Psoas muscle (tissue), 8 donors: ENCODE results near the gene POLR2H. TPM values are rescaled to one million over a fixed set of nuclear protein-coding genes. Genes with fewer than 3 reads are reported as not detected.

ENCODE experiments used
- ATAC-seq, 4 donors: fragments of 200-7000 bp; cut with Tn5 transposase; one replicate each; pipeline ENCODE4 v1.9.1; 2020; ENCODE audit warnings: moderate library complexity in 3 of 4, mild to moderate bottlenecking in 2 of 4
- DNase-seq, 2 donors: peaks; one replicate each; pipeline ENCODE4 v3.0.0-alpha.2; 2020
- H3K27ac ChIP-seq: fragments of 200-600 bp; one replicate; pipeline ENCODE4 v1.8.0; 2022
- H3K27me3 ChIP-seq, 3 donors: fragments of 200-600 bp in 1 of 3; one replicate each; pipeline versions ENCODE4 v1.6.1 to v1.8.0; 2013 to 2022; ENCODE audit warnings: low read length in 2 of 3, mild to moderate bottlenecking in 2 of 3, moderate library complexity in 1 of 3; ENCODE audit not compliant: insufficient read depth in 3 of 3
- H3K36me3 ChIP-seq, 2 donors: fragments of 200-600 bp in 1 of 2; one replicate each; pipeline versions ENCODE4 v1.6.1 to v1.8.0; 2013 to 2022; ENCODE audit warnings: low read depth in 1 of 2, mild to moderate bottlenecking in 1 of 2, moderate library complexity in 1 of 2; ENCODE audit not compliant: insufficient read depth in 1 of 2
- H3K4me1 ChIP-seq: fragments of 200-600 bp; one replicate; pipeline ENCODE4 v1.8.0; 2022
- H3K4me3 ChIP-seq: fragments of 200-600 bp; one replicate; pipeline ENCODE4 v1.8.0; 2022; ENCODE audit warnings: mild to moderate bottlenecking
- H3K9me3 ChIP-seq: fragments of 200-600 bp; one replicate; pipeline ENCODE4 v1.8.0; 2022
- WGBS, 3 donors: extraction: QIAGEN DNeasy Blood & Tissue Kit; methylation state at CpG; one replicate each; pipeline versions ENCODE4 v1.1.6 to v1.1.7; 2013; 5-methylcytosine and 5-hydroxymethylcytosine counted together
- intact Hi-C, 2 donors: fragments of 100-400 bp; cut with DNase I; formaldehyde crosslinking; loops; one replicate each; pipeline versions ENCODE4 v1.11.0 to v1.14.2; 2022
- polyA plus RNA-seq, 3 donors: library from polyadenylated mRNA; stranded (reverse); fragments of 200-250 nt; gene quantifications; one replicate each; pipeline ENCODE4 v1.2.3, GENCODE V29; 2013
- total RNA-seq, 4 donors: library from RNA; stranded (reverse); fragmentation: NEBNext Ultra II Directional in 2 of 4; extraction: Animal tissue kit (Norgen Biotek cat#: 25700) in 2 of 4; gene quantifications; one replicate each; pipeline versions ENCODE4 v1.2.1 to v1.2.4, GENCODE V29; 2021 to 2023
- TF ChIP-seq, protein P1 (sequence below): fragments of 200-600 bp; IDR thresholded peaks from one replicate; pipeline ENCODE4 v1.8.0; 2022; ENCODE audit warnings: antibody characterized with exemption
- donor health status: healthy with polysubstance abuse.
- donor health status: DM: no; HTN: no; CAD: no; lungs with moderate emphysema.
- donor health status: Bipolar disorder and iron deficiency.
- donor health status: healthy.
- donor health status: DM: yes; HTN: yes; CAD: no.
- donor health status: DM: no; HTN: no; CAD: no.
- donor health status: DM: no; HTN: no; CAD: no.
- donor health status: DM: yes; HTN: yes; CAD: no.

Gene POLR2H
- total and polyA plus RNA-seq, 7 donors: 21.2 to 117 (median 33.2) TPM

DNA sequence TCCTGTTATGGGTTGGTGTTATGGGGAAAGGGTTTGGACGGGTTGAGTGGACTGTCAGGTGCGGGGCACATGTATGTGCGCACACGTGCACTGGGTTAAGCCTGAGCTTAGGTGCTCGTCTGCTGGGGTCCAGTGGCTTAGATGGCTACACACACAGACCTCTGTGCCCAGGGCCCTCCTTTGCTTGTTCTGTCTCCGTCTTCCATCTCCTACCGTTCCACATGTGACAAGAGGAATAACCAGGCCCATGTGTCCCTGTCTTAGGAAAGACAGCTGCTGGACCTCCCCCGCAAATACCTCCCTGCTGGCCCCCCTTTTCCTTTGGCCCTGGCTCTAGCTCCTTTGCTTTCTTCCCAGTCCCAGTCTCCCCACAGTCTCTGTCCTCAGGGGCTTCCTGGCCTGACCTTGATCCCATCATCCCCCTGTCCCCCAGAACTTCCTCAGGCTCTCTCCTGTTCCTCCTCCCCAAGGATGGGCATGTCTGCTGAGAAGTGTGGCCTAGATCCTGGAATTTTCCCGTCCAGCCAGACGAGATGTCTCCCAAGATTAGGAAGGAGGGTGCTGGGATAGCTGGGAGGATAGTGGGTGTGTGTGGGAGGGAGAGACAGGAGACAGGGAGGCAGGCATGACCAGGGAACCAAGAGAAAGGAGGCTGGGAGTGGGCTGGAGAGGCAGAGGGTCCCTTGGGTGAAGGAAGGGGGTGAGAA is 17.3 kb downstream of the POLR2H start:
- 62 to 73% (median 72%) methylated on average over 10 of the region's 10 CpGs for WGBS, 3 donors
- peak in 3 of 4 donors; percentile 23 to 48 (median 42) for ATAC-seq
- H3K27ac ChIP-seq: peak overlapping the region; percentile 77

DNA sequence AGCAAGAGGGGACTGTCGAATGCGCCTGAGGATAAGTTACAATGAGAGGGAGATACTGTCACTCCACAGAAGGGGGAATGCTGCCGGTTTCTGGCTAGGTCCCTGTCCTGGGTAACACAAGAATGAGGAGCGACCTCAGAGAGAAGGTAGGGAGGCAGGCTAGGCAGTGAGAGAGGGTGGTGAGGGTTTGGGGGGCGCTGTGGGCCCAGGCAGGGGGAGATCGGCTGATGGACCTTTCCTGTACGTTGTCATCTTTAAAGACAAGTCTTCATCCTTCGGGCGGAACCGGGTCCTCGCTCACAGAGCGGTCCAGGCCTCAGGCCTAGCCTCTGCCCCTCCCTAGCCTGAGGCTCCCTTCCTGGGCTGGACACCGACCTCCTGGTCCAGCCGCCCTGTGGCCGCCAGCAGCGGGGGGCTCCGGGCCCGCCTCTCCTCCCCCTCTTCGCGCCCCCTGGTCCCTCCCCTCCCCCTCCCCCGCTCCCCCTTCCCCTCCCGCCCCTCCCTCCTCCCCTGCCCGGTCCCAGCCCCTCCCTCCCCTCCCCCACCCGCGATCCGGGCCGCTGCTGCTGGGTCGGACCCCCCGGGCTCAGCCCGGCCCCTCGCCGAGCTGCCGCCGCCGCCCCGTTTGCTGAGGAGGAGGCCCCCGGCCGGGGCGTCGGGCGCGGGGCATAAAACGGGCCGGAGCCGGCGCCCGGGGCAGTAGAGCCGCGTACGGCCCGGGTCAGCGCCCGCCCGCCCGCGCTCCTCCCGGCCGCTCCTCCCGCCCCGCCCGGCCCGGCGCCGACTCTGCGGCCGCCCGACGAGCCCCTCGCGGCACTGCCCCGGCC is 18.1 kb downstream of the POLR2H start, which contains the start of gene CHRD:
TSS of gene CHRD (plus strand) at position 697 of the 827 bp plus-strand sequence. CDS start 265 bp downstream, outside the sequence.
- Histone ChIP-seq H3K27ac (peak within 1 kb of the TSS; percentile 77), H3K27me3 (peaks cover 0 to 32% (median 0%) of the 10 kb centered on the region in 3 donors), H3K9me3 (no peaks in the 10 kb centered on the region), H3K4me1 (peaks cover 10% of the 10 kb centered on the region), H3K4me3 (peak within 1 kb of the TSS; percentile 72), H3K36me3 (peaks cover 0 to 4% of the 10 kb centered on the region in 2 donors)
- 9 to 30% (median 25%) methylated on average over 20 to 58 of the region's 71 CpGs for WGBS, 3 donors
- TF ChIP-seq, protein P1, sequence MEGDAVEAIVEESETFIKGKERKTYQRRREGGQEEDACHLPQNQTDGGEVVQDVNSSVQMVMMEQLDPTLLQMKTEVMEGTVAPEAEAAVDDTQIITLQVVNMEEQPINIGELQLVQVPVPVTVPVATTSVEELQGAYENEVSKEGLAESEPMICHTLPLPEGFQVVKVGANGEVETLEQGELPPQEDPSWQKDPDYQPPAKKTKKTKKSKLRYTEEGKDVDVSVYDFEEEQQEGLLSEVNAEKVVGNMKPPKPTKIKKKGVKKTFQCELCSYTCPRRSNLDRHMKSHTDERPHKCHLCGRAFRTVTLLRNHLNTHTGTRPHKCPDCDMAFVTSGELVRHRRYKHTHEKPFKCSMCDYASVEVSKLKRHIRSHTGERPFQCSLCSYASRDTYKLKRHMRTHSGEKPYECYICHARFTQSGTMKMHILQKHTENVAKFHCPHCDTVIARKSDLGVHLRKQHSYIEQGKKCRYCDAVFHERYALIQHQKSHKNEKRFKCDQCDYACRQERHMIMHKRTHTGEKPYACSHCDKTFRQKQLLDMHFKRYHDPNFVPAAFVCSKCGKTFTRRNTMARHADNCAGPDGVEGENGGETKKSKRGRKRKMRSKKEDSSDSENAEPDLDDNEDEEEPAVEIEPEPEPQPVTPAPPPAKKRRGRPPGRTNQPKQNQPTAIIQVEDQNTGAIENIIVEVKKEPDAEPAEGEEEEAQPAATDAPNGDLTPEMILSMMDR: no peak
- intact Hi-C loops: loop anchor here (5.0 to 10.0 kb wide), 2 partner anchors 395 to 408 kb away; no protein-coding TSS in a partner anchor
- peak; percentile 28 to 63 (median 30) for ATAC-seq
- DNase-seq: peak; percentile 48 to 74

More for the DNA sequence above, 17.3 kb downstream of the POLR2H start:
- Histone ChIP-seq H3K27me3 (peaks cover 0 to 32% (median 0%) of the 10 kb centered on the region in 3 donors), H3K36me3 (no peaks in the 10 kb centered on the region), H3K4me3 (peak overlapping the region; percentile 57), H3K9me3 (no peaks in the 10 kb centered on the region), H3K4me1 (peaks cover 10% of the 10 kb centered on the region)
- intact Hi-C loops: loop anchor here in 1 of 2 donors (10.0 kb wide), 1 partner anchor 396 kb away; no protein-coding TSS in a partner anchor
- TF ChIP-seq, protein P1: no peak
- DNase-seq: no peak

DNA sequence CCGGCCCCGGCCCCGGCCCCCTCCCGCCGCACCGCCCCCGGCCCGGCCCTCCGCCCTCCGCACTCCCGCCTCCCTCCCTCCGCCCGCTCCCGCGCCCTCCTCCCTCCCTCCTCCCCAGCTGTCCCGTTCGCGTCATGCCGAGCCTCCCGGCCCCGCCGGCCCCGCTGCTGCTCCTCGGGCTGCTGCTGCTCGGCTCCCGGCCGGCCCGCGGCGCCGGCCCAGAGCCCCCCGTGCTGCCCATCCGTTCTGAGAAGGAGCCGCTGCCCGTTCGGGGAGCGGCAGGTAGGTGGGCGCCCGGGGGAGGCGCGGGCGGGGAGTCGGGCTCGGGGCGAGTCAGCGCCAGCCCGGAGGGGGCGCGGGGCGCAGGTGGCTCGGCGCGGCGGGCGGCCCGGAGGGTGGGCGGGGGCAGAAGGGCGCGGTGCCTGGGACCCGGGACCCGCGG is 18.7 kb downstream of the POLR2H start:
- H3K27me3 ChIP-seq: peaks cover 0 to 32% (median 0%) of the 10 kb centered on the region in 3 donors
- peak; percentile 61 to 73 (median 68) for ATAC-seq

DNA sequence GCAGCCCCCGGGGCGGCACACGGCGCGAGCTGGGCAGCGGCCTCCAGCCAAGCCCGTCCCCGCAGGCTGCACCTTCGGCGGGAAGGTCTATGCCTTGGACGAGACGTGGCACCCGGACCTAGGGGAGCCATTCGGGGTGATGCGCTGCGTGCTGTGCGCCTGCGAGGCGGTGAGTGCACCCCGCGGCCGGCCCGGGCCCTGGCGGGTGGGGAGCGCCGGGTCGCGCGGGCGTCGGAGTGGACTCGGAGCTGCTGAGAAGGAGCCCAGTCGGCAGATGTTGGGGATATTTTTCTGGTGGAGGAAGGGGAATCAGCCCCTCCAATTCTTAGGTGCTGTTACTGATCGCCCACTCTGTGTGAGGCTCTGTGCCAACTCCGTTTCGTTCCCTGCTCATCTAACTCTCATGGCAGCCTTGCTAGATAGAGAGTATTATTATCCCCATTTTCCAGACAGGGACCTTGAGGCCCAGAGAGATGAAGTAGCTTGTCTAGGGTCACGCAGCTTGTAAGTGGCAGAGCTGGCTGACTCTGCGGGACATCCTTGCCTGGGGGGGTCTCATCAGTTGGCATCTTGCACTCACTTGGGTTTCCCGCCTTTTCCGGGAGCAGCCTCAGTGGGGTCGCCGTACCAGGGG is 19.2 kb downstream of the POLR2H start:
- TF ChIP-seq, protein P1: no peak
- H3K4me1 ChIP-seq: peaks cover 10% of the 10 kb centered on the region
- DNase-seq: no peak
- H3K27ac ChIP-seq: peak overlapping the region; percentile 66
- H3K4me3 ChIP-seq: peak overlapping the region; percentile 72
- ATAC-seq: no peak
- no peaks in the 10 kb centered on the region for H3K9me3 ChIP-seq
- peaks cover 0 to 32% (median 0%) of the 10 kb centered on the region in 3 donors for H3K27me3 ChIP-seq
- 3 to 11% (median 4%) methylated on average over 21 to 42 of the region's 42 CpGs for WGBS, 3 donors
- intact Hi-C loops: loop anchor here in 1 of 2 donors (5.0 kb wide), 1 partner anchor 407 kb away; no protein-coding TSS in a partner anchor
- peaks cover 0 to 9% of the 10 kb centered on the region in 2 donors for H3K36me3 ChIP-seq

More for the DNA sequence above, 18.7 kb downstream of the POLR2H start:
- TF ChIP-seq, protein P1: no peak
- peak; percentile 79 to 88 for DNase-seq
- 0 to 1% (median 1%) methylated on average over 10 to 50 of the region's 62 CpGs for WGBS, 3 donors
- H3K4me1 ChIP-seq: peaks cover 10% of the 10 kb centered on the region
- H3K27ac ChIP-seq: peak overlapping the region; percentile 66
- intact Hi-C loops: loop anchor here in 1 of 2 donors (5.0 kb wide), 1 partner anchor 407 kb away; no protein-coding TSS in a partner anchor
- H3K36me3 ChIP-seq: peaks cover 0 to 9% of the 10 kb centered on the region in 2 donors
- no peaks in the 10 kb centered on the region for H3K9me3 ChIP-seq
- peak overlapping the region; percentile 72 for H3K4me3 ChIP-seq
